GM13976 (cell line): ENCODE data around the gene CNOT3.

Experiments used
- DNase-seq: peaks from one replicate; pipeline ENCODE4 v3.0.0; 2012; ENCODE audit warnings: low spot score
- in situ Hi-C: fragments of 300-500 bp; cut with MboI; formaldehyde crosslinking; loops from one replicate; pipeline ENCODE4 v1.12.0; 2022; ENCODE audit warnings: low sequenced_read_pairs, mixed read lengths, inconsistent platforms; ENCODE audit not compliant: unreplicated experiment
- TF ChIP-seq, protein P1 (sequence below): IDR thresholded peaks from 2 replicates; pipeline ENCODE4 v1.5.1; 2012; ENCODE audit warnings: borderline replicate concordance, mild to moderate bottlenecking; ENCODE audit not compliant: insufficient read depth; ENCODE audit errors: extremely low read depth, missing control alignments, control extremely low read depth

Gene CNOT3

DNA sequence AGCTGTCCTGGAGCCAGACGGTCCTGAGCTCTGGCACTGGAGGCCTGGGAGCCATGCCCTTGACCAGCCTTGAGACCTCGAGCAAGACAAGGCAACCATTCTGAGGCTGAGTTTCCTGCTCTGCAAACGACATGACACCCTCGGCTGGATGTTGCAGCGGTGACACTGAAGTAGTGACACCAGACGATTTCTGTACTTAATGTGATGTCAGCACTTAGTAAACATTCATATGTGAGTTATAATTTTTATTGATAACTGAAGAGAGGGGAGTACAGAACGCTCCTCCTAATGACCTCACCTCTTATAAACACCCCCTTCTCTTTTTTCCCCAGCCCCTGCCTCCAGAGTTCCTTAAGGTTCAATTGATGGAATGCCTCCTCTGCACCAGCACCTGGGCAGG, 29.1 kb upstream of the CNOT3 start:
- no peak for DNase-seq
- in situ Hi-C loops, result no loop called here
- TF ChIP-seq, protein P1, sequence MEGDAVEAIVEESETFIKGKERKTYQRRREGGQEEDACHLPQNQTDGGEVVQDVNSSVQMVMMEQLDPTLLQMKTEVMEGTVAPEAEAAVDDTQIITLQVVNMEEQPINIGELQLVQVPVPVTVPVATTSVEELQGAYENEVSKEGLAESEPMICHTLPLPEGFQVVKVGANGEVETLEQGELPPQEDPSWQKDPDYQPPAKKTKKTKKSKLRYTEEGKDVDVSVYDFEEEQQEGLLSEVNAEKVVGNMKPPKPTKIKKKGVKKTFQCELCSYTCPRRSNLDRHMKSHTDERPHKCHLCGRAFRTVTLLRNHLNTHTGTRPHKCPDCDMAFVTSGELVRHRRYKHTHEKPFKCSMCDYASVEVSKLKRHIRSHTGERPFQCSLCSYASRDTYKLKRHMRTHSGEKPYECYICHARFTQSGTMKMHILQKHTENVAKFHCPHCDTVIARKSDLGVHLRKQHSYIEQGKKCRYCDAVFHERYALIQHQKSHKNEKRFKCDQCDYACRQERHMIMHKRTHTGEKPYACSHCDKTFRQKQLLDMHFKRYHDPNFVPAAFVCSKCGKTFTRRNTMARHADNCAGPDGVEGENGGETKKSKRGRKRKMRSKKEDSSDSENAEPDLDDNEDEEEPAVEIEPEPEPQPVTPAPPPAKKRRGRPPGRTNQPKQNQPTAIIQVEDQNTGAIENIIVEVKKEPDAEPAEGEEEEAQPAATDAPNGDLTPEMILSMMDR, result no peak

DNA sequence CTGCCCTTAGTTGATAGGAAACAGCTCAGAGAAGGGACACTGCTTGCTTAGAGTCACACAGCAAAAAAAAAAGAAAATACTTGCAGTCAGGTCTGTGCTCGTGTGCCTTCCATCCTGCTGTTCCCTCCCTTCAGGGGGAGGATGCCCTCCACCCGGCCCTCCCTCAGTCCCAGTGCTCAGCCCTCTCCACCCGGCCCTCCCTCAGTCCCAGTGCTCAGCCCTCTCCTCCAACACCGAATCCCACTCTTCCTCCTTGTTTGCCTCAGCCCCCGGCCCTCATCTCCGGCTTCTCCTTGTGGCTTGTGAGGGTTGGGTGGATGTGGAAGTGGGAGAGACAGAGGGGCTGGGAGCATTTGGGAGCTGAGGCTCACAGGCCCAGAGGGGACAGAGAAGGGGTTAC, 27.9 kb upstream of the CNOT3 start:
- in situ Hi-C loops, result no loop called here
- DNase-seq, result no peak
- TF ChIP-seq, protein P1, result no peak

DNA sequence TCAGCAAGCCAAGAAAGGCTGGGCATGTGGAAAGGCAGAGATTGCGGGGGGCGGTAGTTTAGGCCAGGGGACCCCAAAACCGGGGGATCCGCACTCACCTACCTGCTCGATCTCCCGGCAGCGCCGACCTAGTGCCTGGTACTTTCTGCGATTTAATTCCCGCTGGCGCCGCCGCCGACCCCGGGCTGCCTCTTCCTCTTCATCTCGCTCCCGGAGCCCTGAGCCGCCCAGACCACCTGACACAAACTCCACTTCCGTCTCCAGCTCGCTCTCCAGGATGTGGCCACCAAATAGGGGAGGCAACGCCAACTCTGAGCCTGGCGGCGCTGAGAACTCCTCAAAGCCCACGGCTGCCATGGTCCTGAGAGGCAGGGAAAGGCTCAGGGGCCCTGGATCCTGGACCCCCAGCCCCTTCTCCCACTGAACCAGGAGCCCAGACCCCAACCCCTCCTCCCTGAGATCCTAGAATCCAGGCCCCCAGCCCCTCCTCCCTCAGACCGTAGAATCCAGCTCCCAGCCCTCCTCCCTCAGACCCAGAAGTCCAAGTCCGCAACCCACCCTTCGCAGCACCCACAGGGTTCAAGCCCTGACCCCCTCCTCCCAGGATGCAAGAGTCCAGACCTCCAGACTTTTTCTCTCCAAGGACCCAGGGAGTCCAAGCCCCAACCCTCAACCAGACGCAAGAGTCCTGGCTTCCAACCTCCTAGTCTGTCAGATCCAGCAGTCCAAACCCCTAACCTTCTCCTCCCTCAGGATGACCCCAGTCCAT, 23.0 kb upstream of the CNOT3 start:
- in situ Hi-C loops, result no loop called here
- peak; percentile 80 for DNase-seq
- TF ChIP-seq, protein P1, result no peak

DNA sequence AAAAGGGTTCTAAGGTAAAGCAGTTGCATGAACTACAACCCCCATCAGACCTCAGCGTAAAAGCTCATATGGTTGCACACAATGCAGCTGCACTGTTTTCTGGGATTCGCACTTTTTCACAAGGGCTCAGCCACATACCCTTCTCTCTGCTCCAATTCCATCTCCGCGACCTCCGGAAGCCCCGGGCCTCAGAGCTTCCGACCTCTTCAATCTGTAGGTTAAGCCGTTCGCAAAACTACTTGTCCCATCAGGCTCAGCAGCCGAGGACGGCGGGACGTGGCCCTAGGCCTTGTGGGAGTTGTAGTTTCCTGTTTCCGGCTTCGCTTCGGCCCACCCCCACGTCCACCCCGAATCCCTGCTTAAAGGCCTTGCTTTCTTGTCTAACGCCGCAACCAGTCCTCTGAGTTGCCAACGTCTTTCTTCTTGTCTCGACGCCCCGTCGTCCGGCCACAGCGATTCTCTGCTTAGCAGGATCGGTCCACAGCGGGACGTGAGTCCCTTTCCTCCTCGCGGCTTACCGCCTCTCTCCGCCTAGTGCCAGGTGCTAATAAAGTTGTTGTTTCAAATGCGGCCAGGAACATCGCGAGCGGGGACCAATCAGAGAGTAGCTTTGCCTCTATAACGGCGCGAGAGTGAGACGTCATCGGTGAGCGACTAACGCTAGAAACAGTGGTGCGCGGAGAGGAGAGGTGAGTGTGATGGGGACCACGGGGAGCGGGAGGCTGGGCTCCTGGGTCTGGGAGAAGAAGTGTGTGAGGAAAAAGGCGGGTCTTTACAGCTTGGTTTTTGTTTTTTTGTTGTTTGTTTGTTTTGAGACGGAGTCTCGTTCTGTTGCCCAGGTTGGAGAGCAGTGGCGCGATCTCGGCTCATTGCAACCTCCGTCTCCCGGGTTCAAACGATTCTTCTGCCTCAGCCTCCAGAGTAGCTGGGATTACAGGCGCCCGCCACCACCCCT, 22.2 kb upstream of the CNOT3 start, which contains the start of the genes PRPF31 and TFPT:
Gene PRPF31, plus strand, starts transcription at position 646 of the 955 bp plus-strand sequence. CDS start 2,525 bp downstream, outside the sequence.
Gene TFPT, minus strand, starts transcription at position 549 of the 955 bp plus-strand sequence. Its CDS starts 388 bp downstream, at position 161.
- TF ChIP-seq, protein P1, result no peak
- peak; percentile 97 for DNase-seq
- in situ Hi-C loops, result no loop called here

DNA sequence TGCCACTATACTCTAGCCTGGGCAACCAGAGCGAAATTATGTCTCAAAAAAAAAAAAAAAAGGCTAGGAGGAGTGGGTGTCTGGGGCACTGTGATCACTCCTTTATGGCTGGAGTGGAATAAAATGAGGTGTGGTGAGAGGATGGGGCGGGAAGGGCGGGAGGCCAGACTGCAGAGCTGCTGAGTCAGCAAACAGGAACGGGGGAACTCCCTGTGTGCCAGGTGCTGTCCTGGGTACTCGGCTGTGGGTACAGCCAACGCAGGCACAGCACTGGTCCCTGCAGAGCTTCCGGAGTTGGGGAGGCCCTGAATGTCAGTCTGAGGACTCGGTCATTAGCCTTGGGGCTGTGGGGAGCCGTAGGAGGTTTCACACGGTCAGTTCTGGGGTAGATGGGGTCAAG, 16.3 kb upstream of the CNOT3 start:
- in situ Hi-C loops, result no loop called here
- no peak for DNase-seq
- TF ChIP-seq, protein P1, result no peak

DNA sequence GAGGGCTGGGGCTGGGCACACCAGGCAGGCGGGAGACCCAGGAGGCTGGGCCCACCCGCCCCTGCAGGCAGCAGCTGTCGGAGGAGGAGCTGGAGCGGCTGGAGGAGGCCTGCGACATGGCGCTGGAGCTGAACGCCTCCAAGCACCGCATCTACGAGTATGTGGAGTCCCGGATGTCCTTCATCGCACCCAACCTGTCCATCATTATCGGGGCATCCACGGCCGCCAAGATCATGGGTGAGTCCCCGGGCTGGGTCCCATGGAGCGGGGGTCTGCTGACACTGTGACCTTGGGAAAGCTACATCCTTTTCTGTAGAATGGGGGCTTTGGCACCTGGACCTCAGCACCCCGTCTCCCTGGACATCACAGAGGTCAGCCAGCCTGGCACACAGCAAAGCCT, 13.9 kb upstream of the CNOT3 start:
- no peak for DNase-seq
- TF ChIP-seq, protein P1, result no peak
- in situ Hi-C loops, result no loop called here
